GM18502 (cell line): ENCODE results near the gene RAB26.

ENCODE experiments used
- ATAC-seq: cut with Tn5 transposase; IDR thresholded peaks from one replicate; pipeline ENCODE4 v1.9.1; 2021; ENCODE audit warnings: mild to moderate bottlenecking; ENCODE audit not compliant: unreplicated experiment, poor library complexity

Gene RAB26

DNA sequence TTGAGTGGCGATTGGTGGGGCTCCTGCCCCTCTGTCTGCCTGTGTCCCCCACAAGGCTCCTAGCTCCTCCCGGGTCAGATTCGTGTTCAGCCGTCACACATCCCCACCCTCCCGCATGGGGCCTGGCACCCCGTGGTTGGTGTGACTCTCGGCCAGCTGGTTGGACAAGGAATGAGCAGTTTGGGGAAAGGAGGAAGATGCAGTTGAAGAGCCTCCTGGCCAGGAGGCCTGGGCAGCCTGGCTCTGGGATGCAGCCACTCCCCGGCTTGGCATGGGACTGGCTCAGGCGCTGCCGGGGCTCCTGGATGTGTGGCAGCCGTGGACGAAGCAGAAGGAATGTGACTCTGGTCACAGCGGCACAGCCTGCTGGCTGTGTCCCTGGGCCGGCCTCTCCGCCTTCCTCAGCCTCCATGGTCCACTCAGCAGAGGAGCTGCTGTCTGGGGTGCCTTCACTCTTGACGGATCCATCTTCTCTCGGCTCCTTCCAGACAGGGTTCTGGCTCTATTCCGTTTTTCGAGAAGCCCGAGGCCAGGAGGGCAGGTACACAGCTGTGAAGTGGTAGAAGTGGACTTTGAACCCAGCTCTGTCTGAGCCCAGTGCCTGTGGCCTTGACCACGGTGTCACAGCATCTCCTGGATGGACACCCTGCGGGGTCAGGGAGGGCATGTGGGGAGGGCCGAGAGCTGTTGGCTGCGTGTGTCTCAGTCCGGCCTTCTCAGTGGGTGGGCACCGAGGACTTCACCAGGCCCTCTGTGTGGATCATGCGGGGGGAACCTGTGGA is 9.2 kb downstream of the RAB26 start:
- no peak for ATAC-seq

DNA sequence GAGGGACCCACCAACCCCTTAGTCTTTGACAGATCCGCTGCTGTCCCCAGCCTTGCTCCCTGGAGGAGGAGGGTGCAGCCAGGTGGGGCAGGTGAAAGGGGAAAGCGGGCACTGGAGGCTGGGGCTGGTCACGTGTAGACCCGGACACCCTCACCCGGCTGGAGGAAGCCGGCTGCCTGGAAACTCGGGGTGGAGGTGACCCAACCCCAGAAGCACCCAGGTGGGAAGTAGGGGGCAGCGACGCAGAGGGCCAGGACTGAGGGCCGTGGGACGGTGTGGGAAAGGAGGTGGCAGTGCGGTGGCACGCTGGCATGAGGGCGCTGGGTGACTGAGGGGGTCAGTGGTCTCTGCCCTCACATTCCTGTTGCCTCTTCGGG is 9.8 kb downstream of the RAB26 start:
- ATAC-seq: no peak

DNA sequence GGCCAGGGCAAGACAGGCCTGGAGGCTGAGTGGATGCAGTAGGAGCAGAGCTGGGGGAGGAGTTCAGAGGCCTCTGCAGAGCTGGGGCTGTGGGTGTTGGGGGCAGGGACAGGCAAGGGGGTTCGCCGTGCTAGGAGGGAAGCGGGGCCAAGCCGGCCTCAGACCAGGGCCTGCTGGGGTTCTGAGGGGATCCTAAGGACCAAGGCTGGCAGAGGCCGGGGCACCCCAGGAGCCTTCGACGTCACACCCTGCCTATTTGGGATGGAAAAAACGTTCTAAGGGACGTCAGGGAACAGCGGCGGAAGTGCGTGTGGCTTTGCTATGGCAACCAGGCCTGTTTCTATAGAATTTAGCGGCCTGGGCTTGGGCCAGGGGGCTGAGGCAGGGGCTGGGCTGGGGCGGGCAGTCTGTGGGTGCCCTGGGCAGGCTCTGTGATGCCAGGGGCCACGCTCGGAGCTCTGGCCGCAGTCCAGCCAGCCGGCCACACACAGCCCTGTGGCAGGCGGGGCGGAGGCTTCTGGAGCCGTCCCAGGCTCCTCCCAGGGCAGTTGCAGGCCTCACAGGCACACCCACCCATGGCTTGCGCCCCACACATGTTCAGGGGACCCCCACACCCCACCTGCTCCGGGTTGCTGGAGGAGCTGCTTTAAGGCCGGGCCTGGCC is 10.9 kb downstream of the RAB26 start:
- ATAC-seq: no peak

DNA sequence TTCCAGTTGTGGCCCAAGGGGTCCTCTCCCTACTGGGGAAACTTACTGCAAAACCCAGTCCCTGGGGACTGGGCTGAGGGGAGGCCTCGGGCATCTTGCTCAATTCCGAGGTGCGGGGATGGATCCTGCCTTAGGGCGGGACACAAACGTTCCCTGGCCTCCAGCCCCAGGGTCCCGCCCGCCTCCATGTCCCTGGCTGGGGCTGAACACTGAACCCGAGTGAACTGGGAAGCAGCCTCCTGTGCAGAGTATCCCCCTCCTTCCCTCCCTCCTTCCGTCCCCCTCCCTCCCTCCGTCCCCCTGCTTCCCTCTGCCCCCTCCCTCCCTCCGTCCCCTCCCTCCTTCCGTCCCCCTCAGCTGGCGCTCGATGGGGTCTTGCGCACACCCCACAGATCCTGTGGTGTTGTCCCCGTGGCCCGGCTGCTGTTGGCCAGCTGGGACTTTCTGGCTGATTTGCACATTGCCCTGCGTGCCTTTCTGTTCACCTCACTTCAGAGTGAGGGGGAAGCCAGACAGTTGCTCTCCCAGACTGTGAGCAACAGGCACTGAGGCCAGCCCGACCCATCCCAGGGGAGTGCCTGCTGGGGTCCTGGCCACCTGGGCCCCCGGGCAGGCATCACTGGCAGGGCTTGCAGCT is 12.6 kb downstream of the RAB26 start:
- no peak for ATAC-seq

DNA sequence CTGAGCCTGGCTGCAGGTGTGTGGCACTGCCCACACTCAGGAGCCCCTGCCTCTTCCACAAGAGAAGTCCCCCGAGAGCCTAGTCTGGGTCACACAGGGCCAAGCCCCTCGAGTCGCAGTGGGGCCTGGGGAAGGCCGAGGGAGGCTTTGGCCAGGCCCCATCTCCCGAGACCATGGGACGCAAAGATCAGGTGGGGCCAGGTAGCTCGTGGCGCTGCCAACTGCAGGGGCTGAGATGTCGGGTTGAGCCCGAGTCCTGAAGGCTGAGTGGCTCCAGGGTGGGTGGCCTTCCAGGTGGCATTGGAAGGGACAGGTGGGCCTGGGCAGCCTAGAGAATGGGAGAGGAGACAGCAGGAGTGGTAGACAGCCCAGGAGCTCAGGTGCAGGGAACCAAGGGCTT is 13.5 kb downstream of the RAB26 start:
- ATAC-seq: no peak

DNA sequence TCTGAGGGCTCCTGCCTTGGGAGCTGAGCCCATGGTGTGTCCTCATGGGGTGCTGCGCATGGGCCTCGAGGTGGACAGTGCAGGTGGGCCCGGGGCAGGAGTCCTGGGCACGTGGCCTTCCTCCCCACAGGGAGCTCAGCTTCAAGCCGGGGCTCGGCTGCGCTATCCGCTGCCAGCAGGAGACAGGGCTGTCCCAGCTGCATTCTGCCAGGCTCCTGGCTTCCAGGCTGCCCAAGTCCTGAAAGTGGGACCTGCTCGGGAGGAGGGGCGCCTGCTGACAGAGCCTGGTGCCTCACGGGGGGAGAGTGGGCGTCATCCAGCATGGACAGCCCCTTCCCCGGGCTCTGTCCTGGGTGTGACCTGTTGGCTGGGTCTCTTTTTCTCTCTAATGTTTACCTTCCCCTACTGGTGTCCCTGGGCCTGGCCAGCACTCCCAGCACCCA is 14.3 kb downstream of the RAB26 start:
- no peak for ATAC-seq

DNA sequence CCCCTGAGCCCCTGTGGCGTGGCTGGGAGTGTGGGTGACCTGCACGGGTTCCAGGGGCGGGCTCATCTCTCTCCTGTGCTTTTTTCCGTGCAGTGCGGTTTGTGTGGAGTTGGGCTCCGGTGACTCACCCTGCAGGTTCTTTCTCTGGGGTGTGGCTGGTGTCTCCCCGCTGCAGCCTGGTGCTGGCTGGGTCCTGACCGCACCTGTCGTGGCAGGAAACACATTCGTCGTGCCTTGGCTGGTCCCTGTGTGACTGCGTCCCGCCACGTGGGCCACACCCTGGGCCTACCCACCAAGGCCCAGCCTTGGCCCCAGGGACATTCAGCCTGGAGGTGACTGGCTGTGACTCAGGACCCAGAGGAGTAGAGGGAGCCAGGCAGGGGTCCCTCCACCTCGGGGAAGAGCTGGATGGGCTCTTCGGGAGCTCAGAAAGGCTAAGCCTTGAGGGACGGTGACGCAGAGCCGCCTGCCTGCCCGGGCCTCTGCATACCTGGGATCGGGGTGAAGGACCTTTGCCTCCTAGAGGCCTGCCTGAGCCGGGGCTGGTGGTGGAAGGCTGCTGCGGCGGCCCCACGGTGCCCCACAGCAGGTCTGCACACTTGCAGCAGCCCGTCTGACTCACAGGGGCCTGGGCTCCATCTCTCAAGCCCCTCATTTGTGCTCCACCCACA is 14.9 kb downstream of the RAB26 start:
- ATAC-seq: no peak

DNA sequence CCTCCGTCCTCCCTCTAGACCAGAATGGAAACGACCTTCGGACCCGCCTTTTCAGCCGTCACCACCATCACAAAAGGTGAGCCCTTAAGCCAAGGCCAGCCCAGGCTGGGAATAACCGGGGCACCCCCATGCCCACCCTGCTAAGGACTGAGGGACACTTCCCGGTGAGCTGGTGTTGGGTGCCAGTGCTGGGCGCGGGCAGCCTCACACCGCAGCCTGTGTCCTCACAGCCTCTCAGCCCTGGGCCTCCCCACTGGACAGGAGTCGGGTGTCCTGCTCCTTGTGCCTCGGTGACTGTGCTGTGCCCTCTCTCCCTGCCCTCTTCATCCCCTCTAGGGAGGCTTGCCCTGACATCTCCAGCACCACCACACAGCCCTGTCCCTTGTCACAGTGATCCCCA is 17.4 kb downstream of the RAB26 start:
- ATAC-seq: no peak

DNA sequence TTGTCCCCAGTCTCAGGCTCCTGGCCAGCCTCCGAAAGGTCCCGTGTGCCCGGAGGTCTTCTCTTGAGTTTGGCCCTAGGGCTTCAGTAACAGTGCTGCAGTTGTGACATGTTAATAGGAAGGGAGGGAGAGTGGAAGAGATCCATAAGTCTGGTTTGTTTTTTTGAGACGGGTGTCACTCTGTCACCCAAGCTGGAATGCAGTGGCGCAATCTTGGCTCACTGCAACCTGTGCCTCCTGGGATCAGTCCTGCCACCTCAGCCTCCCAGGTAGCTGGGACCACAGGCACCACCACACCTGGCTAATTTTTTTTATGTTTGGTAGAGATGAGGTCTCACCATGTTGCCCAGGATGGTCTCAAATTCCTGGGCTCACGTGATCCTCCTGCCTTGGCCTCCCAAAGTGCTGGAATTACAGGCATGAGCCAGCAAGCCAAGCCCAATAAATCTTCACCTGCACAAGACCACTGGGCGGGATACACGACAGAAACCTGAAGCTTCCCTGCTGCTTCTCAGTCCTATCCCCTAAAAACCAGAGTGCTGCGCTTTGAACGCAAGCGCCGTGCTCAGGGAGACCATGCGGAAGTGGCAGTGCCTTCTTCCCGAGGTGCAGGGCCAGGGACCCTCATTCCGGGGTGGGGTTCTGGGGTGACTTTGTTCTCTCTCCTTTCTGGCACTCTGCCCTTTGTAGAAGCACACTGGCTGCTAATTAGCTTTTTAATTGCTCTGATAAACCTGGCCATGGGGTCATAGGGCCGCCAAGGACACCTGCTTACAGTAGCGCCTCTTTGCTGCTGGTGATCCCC is 18.0 kb downstream of the RAB26 start:
- no peak for ATAC-seq

DNA sequence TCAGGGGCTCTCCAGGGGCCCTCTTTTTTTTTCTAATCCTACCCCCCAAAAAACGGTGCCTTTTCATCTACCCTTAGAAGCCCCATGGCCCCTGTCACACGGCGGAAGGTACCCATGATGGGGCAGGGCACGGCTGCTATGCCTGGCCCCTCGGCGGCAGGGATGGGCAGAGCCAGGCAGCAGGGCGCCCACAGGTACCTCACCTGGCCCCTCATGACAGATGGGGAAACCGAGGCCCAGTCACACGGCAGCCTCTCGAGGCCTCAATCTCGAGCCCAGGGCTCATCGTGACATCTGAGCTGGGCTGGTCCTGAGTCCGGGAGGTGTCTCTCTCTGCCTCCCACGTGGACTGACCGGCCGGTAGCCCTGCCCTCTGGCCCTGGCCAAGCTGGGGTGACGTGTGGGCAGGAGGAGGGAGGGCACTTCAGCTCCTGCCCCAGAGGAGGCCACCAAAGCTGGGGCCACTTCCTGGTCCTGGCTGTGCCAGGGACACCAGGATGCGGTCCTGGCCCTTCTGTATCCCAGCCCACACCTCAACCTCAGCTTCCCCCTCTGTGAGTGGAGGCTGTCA is 18.7 kb downstream of the RAB26 start:
- ATAC-seq: no peak

DNA sequence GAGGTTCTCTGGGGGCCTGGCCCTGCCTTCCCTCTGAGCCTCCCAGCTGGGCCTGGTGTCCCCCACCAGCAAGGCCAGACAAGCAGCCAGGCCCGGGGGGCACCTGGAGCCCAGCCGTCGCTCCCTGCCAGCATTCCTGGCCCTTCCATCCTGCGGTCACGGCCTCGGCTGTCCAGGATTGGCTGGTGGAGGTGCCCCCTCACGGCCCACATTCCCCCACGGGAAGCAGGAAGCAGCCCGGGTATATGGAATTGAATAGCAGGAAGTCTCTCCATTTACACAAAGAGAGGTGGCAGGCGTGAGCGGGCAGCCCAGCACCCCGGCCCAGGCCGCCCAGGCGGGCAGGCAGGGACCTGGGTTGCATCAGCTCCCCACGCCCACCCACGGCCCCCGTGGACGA is 21.7 kb downstream of the RAB26 start:
- ATAC-seq: no peak

DNA sequence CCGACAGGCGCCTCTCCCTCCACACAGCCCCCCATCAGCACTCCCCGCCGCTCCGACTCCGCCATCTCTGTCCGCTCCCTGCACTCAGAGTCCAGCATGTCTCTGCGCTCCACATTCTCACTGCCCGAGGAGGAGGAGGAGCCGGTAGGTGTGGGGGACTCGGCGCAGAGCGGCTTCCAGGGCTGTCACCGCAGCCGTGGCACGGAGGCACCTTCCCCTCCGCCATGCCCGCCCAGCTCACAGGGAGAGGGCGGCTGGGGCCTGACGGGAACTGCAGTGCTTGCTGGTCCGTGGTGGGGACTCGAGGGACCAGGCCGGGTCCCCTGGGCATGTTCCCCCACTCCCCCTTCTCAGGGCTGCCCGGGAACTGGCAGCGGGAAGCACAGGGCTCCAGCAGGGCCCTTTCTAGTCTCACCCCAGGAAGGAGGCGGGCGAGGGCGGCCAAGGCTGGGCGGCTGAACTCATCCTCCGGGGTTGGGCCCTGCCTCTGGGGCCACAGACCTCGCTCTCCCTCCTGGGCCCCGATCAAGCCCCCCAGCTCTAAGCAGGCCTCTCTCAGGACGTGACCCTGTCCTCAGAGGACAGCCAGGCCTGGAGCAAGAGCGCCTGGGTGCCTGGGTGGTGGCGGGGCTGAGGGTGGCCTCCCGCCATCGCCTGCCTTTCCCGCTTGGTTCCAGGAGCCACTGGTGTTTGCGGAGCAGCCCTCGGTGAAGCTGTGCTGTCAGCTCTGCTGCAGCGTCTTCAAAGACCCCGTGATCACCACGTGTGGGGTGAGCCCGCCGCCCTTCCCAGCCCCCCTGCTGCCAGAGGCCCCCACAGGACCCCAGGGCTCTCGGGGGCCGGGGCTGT is 22.4 kb downstream of the RAB26 start:
- ATAC-seq: no peak

DNA sequence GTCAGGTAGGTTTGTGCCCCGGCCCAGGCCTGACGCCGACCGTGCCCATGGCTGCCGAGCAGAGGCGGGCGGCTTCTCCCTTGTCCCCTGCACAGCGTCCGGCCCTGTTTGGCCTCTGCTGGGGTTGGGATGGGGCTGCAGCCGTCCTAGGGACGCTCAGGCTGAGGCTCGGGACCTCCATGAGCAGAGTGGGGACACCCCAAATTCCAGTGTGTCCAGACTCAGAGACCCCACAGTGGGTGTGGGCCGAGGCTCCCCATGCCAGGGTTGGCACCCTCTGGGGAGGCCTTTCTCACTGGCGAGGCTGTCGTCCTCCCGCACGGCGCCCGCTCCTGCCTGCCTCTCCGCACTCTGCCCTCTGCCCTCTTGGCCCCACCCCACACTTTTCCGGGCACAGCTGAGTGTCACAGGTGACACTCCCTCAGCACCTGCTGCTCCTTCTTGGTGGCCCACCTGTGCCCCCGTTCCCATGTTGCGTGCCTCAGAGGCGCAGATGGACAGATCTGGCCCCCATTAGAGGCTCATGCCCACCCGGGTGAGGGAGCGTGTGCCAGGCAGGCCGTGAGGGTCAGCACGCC is 23.3 kb downstream of the RAB26 start:
- no peak for ATAC-seq

DNA sequence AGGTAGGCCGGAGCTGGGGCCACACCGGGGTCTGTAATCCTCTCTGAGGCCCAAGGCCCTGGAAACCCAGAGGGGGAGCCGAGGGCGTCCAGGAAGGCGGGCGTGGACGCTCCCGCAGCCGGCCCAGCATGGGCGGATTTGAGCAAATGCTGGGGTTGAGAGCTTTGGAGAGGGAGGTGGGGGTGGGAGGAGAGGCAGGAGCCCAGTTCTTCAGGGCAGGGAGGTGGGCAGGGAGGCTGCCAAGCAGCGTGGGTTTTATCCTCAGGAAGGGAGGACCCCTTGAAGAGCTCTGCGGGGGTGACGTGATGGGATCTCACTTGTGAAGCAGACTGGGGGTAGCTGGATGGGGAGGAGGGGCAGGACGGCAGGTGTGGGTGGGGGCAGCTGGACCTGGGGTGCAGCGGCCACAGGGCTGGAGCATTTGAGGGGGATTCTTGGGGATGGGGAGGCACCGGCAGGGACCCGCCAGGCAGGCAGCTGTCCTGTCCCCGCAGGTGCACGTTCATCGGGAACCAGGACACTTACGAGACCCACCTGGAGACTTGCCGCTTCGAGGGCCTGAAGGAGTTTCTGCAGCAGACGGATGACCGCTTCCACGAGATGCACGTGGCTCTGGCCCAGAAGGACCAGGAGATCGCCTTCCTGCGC is 24.4 kb downstream of the RAB26 start:
- no peak for ATAC-seq

DNA sequence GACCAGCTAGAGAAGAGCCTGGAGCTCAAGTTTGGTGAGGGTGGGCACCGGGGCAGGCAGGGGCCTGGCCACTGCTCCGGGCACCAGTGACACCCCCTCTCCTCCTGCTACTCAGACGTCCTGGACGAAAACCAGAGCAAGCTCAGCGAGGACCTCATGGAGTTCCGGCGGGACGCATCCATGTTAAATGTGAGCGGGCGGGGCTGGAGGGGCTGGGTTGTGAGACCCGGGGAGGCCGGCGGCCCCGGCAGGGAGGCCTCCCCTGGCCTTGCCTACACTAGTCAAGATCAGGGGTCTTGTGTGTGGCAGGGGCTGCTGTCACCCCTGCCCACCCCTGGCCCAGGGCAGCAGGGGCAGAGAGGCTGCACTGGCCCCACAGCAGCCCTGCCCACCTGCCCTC is 24.9 kb downstream of the RAB26 start:
- ATAC-seq: no peak

DNA sequence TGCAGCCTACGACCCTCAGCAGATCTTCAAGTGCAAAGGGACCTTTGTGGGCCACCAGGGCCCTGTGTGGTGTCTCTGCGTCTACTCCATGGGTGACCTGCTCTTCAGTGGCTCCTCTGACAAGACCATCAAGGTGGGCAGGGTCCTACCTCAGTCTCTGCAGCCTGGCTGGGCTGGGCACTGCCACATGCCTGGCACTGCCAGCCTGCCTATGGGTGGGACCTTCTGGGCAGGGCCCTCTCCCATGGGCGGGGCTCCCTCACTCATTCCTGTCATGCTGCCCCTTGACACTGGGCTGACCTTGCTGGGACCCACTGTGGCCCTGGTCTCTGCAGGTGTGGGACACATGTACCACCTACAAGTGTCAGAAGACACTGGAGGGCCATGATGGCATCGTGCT is 25.5 kb downstream of the RAB26 start:
- no peak for ATAC-seq

DNA sequence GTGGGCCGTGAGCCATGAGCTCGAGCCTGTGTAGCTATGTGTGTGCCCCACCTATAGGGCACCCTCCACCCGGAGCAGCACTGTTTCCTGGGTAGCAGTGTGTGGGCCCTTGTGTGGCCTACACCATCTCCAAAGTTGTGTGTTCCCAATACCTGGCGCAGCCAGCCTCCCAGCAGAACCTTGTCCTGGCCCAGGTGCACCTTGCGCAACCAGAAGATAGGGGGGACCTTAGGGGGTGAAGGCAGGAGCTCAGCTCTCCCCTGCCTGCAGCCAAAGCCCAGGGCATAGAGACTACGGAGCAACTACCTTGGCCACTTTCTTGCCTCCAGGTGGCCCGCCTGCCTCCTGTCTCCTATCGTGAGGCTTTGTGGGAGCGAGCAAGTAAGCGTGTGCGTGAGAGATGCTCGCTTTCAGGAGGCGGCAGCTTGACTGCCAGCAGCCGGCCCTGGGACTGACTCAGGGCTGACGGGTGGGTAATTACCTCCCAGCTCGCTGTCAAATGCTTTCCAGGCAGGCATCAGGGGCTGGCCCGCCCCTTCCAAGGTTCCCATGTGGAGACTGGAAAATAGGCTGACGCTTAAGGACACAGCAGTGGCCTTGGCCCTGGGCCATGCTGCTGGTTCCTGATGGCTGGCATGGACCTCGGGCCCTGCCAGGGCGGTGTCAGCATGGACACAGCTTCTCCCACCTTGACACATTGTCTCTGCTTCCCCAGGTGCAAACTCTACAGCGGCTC is 26.1 kb downstream of the RAB26 start:
- ATAC-seq: no peak

DNA sequence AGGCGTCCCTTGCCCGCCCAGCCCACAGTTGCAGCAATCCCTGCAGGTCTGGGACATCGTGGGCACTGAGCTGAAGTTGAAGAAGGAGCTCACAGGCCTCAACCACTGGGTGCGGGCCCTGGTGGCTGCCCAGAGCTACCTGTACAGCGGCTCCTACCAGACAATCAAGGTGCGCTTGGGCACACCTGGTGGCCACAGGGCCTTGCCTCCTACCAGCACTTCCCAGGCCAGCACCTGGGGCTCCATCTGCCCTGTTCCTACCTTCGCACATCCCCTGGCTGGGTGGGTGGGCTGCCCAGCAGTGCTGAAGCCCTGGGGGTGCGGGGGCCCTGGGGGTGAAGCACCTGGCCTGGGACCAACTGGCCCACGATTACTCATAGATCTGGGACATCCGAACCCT is 27.0 kb downstream of the RAB26 start:
- ATAC-seq: no peak
